ENCODE results near the gene VASP. TPM values are rescaled to one million over a fixed set of nuclear protein-coding genes. Genes with fewer than 3 reads are reported as not detected.
A peak's percentile ranks its signal among the peaks of the same experiment; 100 is the strongest.

VASP gene
- total and polyA plus RNA-seq, 2 donors (not counting 1 experiment from before 2014, with no cell fraction given), result 79.5 to 108 TPM

DNA sequence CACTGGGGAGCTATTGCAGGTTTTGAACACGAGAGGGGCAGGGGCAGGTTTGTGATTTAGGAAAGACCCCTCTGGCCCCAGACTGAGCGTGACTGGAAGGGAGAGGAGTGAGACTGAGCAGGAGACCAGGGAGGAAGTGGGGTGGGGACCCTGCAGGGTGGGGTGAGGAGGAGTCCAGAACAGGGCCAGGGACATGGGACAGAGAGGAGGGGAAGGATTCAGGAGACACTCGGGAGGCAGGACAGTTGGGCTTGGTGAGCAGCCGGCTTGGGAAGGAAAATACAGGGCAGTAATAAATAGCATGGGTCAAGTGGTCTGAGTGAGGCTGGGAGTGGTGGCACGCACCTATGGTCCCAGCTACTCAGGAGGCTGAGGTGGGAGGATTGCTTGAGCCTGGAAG, 30.1 kb upstream of the VASP start:
- no peak for ATAC-seq (ENCODE audit: low read depth)
- intact Hi-C loops (cut with micrococcal nuclease), result no loop called here
- WGBS (ENCODE audit: insufficient coverage), result 50% methylated on average over 5 of the region's 5 CpGs
- peaks cover 18% of the 10 kb centered on the region for H3K27me3 Mint-ChIP-seq
- no peaks in the 10 kb centered on the region for H3K79me2 ChIP-seq (ENCODE audit: control insufficient read depth, insufficient read depth, low read length)
- peak; percentile 57 for DNase-seq
- H3K27ac Mint-ChIP-seq, result peak overlapping the region; percentile 46
- peaks cover 18% of the 10 kb centered on the region for H4K20me1 ChIP-seq (ENCODE audit: control insufficient read depth, insufficient read depth, low read length, poor library complexity, severe bottlenecking)
- POLR2A ChIA-PET, result interaction anchor here (0.7 to 2.6 kb wide), 4 partner anchors 9 to 37 kb away, joined by 4 to 39 read pairs (median 22); partner anchors contain the start of gene FOSB
- H3K9me3 ChIP-seq (ENCODE audit: control extremely low read depth in 1 of 3, control insufficient read depth in 2 of 3, insufficient read depth in 1 of 3, low read length in 2 of 3), result no peaks in the 10 kb centered on the region
- H3K4me2 ChIP-seq (replicated peaks; ENCODE audit: low read depth, low read length, poor library complexity, severe bottlenecking), result no peak overlapping the region
- H3K27ac ChIP-seq (ENCODE audit: low read length in 2 of 2), result no peak overlapping the region
- CTCF ChIA-PET, result interaction anchor here (1.3 to 10.4 kb wide), 5 partner anchors 9 to 74 kb away, joined by 9 to 453 read pairs (median 66); partner anchors contain the start of genes FOSB and PPP1R13L
- no peak overlapping the region for H3K9ac ChIP-seq (ENCODE audit: low read length)
- peaks cover 0 to 20% (median 6%) of the 10 kb centered on the region in 4 experiments for H3K27me3 ChIP-seq (replicated peaks in 1 of 4; ENCODE audit: control extremely low read depth in 1 of 4, control insufficient read depth in 3 of 4, insufficient read depth in 4 of 4, low read length in 3 of 4)
- H3K4me1 Mint-ChIP-seq, result peaks cover 34% of the 10 kb centered on the region
- H3K4me3 Mint-ChIP-seq, result no peak overlapping the region
- H2AFZ ChIP-seq (ENCODE audit: insufficient read depth, low read depth, low read length, poor library complexity, severe bottlenecking), result no peak overlapping the region
- H3K4me3 ChIP-seq (ENCODE audit: control extremely low read depth in 1 of 5, extremely low read depth in 1 of 5, insufficient read depth in 1 of 5, low read depth in 2 of 5, low read length in 4 of 5), result no peak overlapping the region
- peaks cover 15 to 25% of the 10 kb centered on the region in 2 donors for H3K4me1 ChIP-seq (ENCODE audit: control insufficient read depth in 2 of 2, insufficient read depth in 2 of 2, low read length in 2 of 2)
- no peaks in the 10 kb centered on the region for H3K36me3 ChIP-seq (replicated peaks in 1 of 2; ENCODE audit: control extremely low read depth in 1 of 2, control insufficient read depth in 1 of 2, extremely low read depth in 1 of 2, insufficient read depth in 2 of 2, low read length in 1 of 2)
- no peak for TF ChIP-seq EZH2 (IDR thresholded peaks at IDR 0.05; ENCODE audit: borderline replicate concordance, insufficient read depth, low read depth, low read length, poor library complexity, severe bottlenecking)
- TF ChIP-seq, protein P1, sequence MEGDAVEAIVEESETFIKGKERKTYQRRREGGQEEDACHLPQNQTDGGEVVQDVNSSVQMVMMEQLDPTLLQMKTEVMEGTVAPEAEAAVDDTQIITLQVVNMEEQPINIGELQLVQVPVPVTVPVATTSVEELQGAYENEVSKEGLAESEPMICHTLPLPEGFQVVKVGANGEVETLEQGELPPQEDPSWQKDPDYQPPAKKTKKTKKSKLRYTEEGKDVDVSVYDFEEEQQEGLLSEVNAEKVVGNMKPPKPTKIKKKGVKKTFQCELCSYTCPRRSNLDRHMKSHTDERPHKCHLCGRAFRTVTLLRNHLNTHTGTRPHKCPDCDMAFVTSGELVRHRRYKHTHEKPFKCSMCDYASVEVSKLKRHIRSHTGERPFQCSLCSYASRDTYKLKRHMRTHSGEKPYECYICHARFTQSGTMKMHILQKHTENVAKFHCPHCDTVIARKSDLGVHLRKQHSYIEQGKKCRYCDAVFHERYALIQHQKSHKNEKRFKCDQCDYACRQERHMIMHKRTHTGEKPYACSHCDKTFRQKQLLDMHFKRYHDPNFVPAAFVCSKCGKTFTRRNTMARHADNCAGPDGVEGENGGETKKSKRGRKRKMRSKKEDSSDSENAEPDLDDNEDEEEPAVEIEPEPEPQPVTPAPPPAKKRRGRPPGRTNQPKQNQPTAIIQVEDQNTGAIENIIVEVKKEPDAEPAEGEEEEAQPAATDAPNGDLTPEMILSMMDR (IDR thresholded peaks at IDR 0.05), result no peak
- no peaks in the 10 kb centered on the region for H3K9me3 Mint-ChIP-seq (ENCODE audit: insufficient read depth)

DNA sequence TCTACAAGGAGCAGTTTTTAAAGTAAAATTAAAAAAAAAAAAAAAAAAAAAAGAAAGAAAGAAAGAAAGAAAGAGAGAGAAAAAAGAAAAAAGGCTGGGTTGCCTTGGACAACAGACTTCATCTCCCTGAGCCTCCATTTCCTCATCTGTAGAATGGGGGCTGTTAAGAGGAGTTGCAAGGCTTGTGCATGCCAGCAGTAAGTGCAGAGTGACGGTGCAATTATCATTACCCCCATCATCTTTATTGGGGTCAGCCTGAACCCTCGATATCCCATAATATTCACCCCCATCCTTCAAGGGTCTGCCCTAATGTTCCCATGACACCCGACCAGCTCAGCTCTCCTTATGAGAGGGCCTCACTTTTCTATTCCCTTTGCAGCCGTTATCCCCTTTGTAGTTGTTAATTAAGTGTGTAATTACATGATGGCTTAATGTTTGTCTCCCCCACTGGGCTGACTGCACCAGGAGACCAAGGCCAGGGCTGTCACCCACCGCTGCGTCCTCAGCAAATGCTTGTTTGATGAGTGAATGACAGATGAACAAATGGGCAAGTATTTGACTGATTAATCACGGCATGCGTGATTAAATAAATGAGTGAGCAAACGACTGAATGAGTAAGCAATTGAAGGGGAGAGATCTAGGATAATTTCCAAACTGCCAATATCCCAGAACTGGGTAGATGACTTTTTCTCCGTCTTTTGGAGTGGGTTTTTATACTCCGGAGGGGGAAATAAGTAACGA, 29.4 kb upstream of the VASP start:
- Histone ChIP-seq H3K4me3 (ENCODE audit: control extremely low read depth in 1 of 5, extremely low read depth in 1 of 5, insufficient read depth in 1 of 5, low read depth in 2 of 5, low read length in 4 of 5) (peak overlapping the region; percentile 67 to 98 (median 79)), H2AFZ (ENCODE audit: insufficient read depth, low read depth, low read length, poor library complexity, severe bottlenecking) (no peak overlapping the region), H3K9me3 (ENCODE audit: control extremely low read depth in 1 of 3, control insufficient read depth in 2 of 3, insufficient read depth in 1 of 3, low read length in 2 of 3) (no peaks in the 10 kb centered on the region), H4K20me1 (ENCODE audit: control insufficient read depth, insufficient read depth, low read length, poor library complexity, severe bottlenecking) (peaks cover 12% of the 10 kb centered on the region), H3K27ac (ENCODE audit: low read length in 2 of 2) (peak overlapping the region; percentile 4 to 100), H3K27me3 (replicated peaks in 1 of 4; ENCODE audit: control extremely low read depth in 1 of 4, control insufficient read depth in 3 of 4, insufficient read depth in 4 of 4, low read length in 3 of 4) (peaks cover 0 to 13% (median 4%) of the 10 kb centered on the region in 4 experiments), H3K4me1 (ENCODE audit: control insufficient read depth in 2 of 2, insufficient read depth in 2 of 2, low read length in 2 of 2) (peaks cover 8 to 18% of the 10 kb centered on the region in 2 donors), H3K9ac (ENCODE audit: low read length) (peak overlapping the region; percentile 86), H3K4me2 (replicated peaks; ENCODE audit: low read depth, low read length, poor library complexity, severe bottlenecking) (peak overlapping the region; percentile 73), H3K36me3 (replicated peaks in 1 of 2; ENCODE audit: control extremely low read depth in 1 of 2, control insufficient read depth in 1 of 2, extremely low read depth in 1 of 2, insufficient read depth in 2 of 2, low read length in 1 of 2) (no peaks in the 10 kb centered on the region), H3K79me2 (ENCODE audit: control insufficient read depth, insufficient read depth, low read length) (no peaks in the 10 kb centered on the region)
- Mint-ChIP-seq H3K9me3 (ENCODE audit: insufficient read depth) (no peaks in the 10 kb centered on the region), H3K4me1 (peaks cover 27% of the 10 kb centered on the region), H3K4me3 (peak overlapping the region; percentile 74), H3K27ac (peak overlapping the region; percentile 98), H3K27me3 (peaks cover 14% of the 10 kb centered on the region)
- intact Hi-C loops (cut with micrococcal nuclease), result loop anchor here (1.0 to 2.0 kb wide), 5 partner anchors 9 to 215 kb away; partner anchors contain the start of genes POLR1G and QPCTL
- ChIA-PET POLR2A (interaction anchor here (0.6 to 2.6 kb wide), 5 partner anchors 10 to 1216 kb away, joined by 5 to 39 read pairs (median 9); partner anchors contain the start of gene FOSB), CTCF (interaction anchor here (0.5 to 10.4 kb wide), 38 partner anchors 10 to 754 kb away, joined by 3 to 453 read pairs (median 7); partner anchors contain the start of genes APOE, ERCC1, FOSB and PPM1N)
- TF ChIP-seq, protein P1 (IDR thresholded peaks at IDR 0.05), result no peak
- no peak for TF ChIP-seq EZH2 (IDR thresholded peaks at IDR 0.05; ENCODE audit: borderline replicate concordance, insufficient read depth, low read depth, low read length, poor library complexity, severe bottlenecking)
- no peak for DNase-seq
- WGBS (ENCODE audit: insufficient coverage), result 13% methylated on average over 10 of the region's 12 CpGs
- ATAC-seq (ENCODE audit: low read depth), result no peak
